HUES6 (cell line): ENCODE measurements around the gene B4GALNT2.

Experiments
- H3K27ac ChIP-seq: 2 replicates; pipeline ENCODE4 v1.7.0; 2013; ENCODE audit warnings: low read depth, mild to moderate bottlenecking, low read length, inconsistent platforms
- H3K27me3 ChIP-seq: 2 replicates; pipeline ENCODE4 v1.6.1; 2013; ENCODE audit warnings: low read length; ENCODE audit not compliant: control insufficient read depth, insufficient read depth
- H3K36me3 ChIP-seq: 2 replicates; pipeline ENCODE4 v1.6.1; 2013; ENCODE audit warnings: low read length; ENCODE audit not compliant: control insufficient read depth, insufficient read depth
- H3K4me1 ChIP-seq: 2 replicates; pipeline ENCODE4 v1.6.1; 2013; ENCODE audit warnings: low read length; ENCODE audit not compliant: control insufficient read depth, insufficient read depth
- H3K4me3 ChIP-seq: 2 replicates; pipeline ENCODE4 v1.5.1; 2013; ENCODE audit warnings: low read depth, low read length
- H3K9ac ChIP-seq: one replicate; pipeline ENCODE4 v1.6.1; 2013; ENCODE audit warnings: mild to moderate bottlenecking, low read length
- H3K9me3 ChIP-seq: 2 replicates; pipeline ENCODE4 v1.6.1; 2013; ENCODE audit warnings: low read depth, low read length; ENCODE audit not compliant: control insufficient read depth, insufficient read depth

Gene B4GALNT2

GRCh38 chr17:49104511-49105074, 28.0 kb upstream of the B4GALNT2 start:
- H3K27ac ChIP-seq, result no peak overlapping the region

GRCh38 chr17:49106321-49107210, 26.0 kb upstream of the B4GALNT2 start:
- H3K4me3 ChIP-seq, result no peak overlapping the region
- no peaks in the 10 kb centered on the region for H3K36me3 ChIP-seq
- H3K27ac ChIP-seq, result no peak overlapping the region; the same call in 1 of the 2 replicates
- 0 out of 2 replicates have a peak, but pooled peaks cover 2% of the 10 kb centered on the region for H3K9me3 ChIP-seq
- peaks cover 42% of the 10 kb centered on the region for H3K4me1 ChIP-seq
- H3K9ac ChIP-seq, result peak overlapping the region; percentile 22
- H3K27me3 ChIP-seq, result no peaks in the 10 kb centered on the region

More at GRCh38 chr17:49104511-49105074, 28.0 kb upstream of the B4GALNT2 start:
- no peak overlapping the region for H3K4me3 ChIP-seq
- H3K4me1 ChIP-seq, result peaks cover 47% of the 10 kb centered on the region
- H3K36me3 ChIP-seq, result no peaks in the 10 kb centered on the region
- no peak overlapping the region for H3K9ac ChIP-seq
- no peaks in the 10 kb centered on the region for H3K9me3 ChIP-seq
- no peaks in the 10 kb centered on the region for H3K27me3 ChIP-seq

GRCh38 chr17:49107211-49107557, 25.4 kb upstream of the B4GALNT2 start:
- H3K9ac ChIP-seq, result no peak overlapping the region
- H3K27ac ChIP-seq, result no peak overlapping the region
- H3K9me3 ChIP-seq, result 0 out of 2 replicates have a peak, but pooled peaks cover 2% of the 10 kb centered on the region
- H3K4me3 ChIP-seq, result no peak overlapping the region
- peaks cover 40% of the 10 kb centered on the region for H3K4me1 ChIP-seq
- H3K27me3 ChIP-seq, result no peaks in the 10 kb centered on the region
- H3K36me3 ChIP-seq, result no peaks in the 10 kb centered on the region

- Histone ChIP-seq H3K27ac (0 out of 2 replicates have a peak overlapping the region, but pooled peaks have one; percentile 11), H3K9ac (no peak overlapping the region), H3K4me1 (peaks cover 40% of the 10 kb centered on the region)
Observed at GRCh38 chr17:49108318-49108717, 24.3 kb upstream of the B4GALNT2 start.

GRCh38 chr17:49110509-49110908, 22.1 kb upstream of the B4GALNT2 start:
- peaks cover 39% of the 10 kb centered on the region for H3K4me1 ChIP-seq
- H3K9ac ChIP-seq, result no peak overlapping the region
- peaks cover 18% of the 10 kb centered on the region for H3K9me3 ChIP-seq
- no peaks in the 10 kb centered on the region for H3K27me3 ChIP-seq
- H3K27ac ChIP-seq, result no peak overlapping the region
- H3K36me3 ChIP-seq, result no peaks in the 10 kb centered on the region
- H3K4me3 ChIP-seq, result no peak overlapping the region

More at GRCh38 chr17:49108318-49108717, 24.3 kb upstream of the B4GALNT2 start:
- Histone ChIP-seq H3K9me3 (peaks cover 6% of the 10 kb centered on the region; the same call in 1 of the 2 replicates), H3K36me3 (no peaks in the 10 kb centered on the region), H3K27me3 (no peaks in the 10 kb centered on the region), H3K4me3 (no peak overlapping the region)

GRCh38 chr17:49111934-49112333, 20.6 kb upstream of the B4GALNT2 start:
- H3K27ac ChIP-seq, result no peak overlapping the region
- H3K4me3 ChIP-seq, result no peak overlapping the region
- no peaks in the 10 kb centered on the region for H3K36me3 ChIP-seq
- H3K4me1 ChIP-seq, result peaks cover 25% of the 10 kb centered on the region
- no peaks in the 10 kb centered on the region for H3K27me3 ChIP-seq
- peaks cover 18% of the 10 kb centered on the region for H3K9me3 ChIP-seq
- H3K9ac ChIP-seq, result no peak overlapping the region

- no peaks in the 10 kb centered on the region for H3K36me3 ChIP-seq
- H3K27me3 ChIP-seq, result no peaks in the 10 kb centered on the region
- no peak overlapping the region for H3K4me3 ChIP-seq
- no peak overlapping the region for H3K27ac ChIP-seq
- peaks cover 16% of the 10 kb centered on the region for H3K4me1 ChIP-seq
- H3K9ac ChIP-seq, result no peak overlapping the region
- H3K9me3 ChIP-seq, result peaks cover 18% of the 10 kb centered on the region
Observed at GRCh38 chr17:49112936-49113335, 19.6 kb upstream of the B4GALNT2 start.

- H3K9me3 ChIP-seq, result peaks cover 21% of the 10 kb centered on the region
- no peak overlapping the region for H3K4me3 ChIP-seq
- no peaks in the 10 kb centered on the region for H3K36me3 ChIP-seq
- no peak overlapping the region for H3K9ac ChIP-seq
- H3K27me3 ChIP-seq, result no peaks in the 10 kb centered on the region
- no peaks in the 10 kb centered on the region for H3K4me1 ChIP-seq
- H3K27ac ChIP-seq, result no peak overlapping the region
Observed at GRCh38 chr17:49114703-49115102, 17.9 kb upstream of the B4GALNT2 start.

GRCh38 chr17:49117587-49118230, 14.9 kb upstream of the B4GALNT2 start:
- Histone ChIP-seq H3K9me3 (peaks cover 42% of the 10 kb centered on the region), H3K27me3 (no peaks in the 10 kb centered on the region), H3K27ac (no peak overlapping the region), H3K4me1 (no peaks in the 10 kb centered on the region), H3K36me3 (no peaks in the 10 kb centered on the region), H3K9ac (no peak overlapping the region), H3K4me3 (no peak overlapping the region)

- no peak overlapping the region for H3K4me3 ChIP-seq
- H3K9me3 ChIP-seq, result peaks cover 30% of the 10 kb centered on the region
- H3K27ac ChIP-seq, result no peak overlapping the region
- H3K9ac ChIP-seq, result no peak overlapping the region
- H3K4me1 ChIP-seq, result no peaks in the 10 kb centered on the region
- no peaks in the 10 kb centered on the region for H3K36me3 ChIP-seq
- H3K27me3 ChIP-seq, result no peaks in the 10 kb centered on the region
Observed at GRCh38 chr17:49120166-49120565, 12.4 kb upstream of the B4GALNT2 start.
